HepG2 (cell line): ENCODE measurements around the gene FBP1. TPM values are rescaled to one million over a fixed set of nuclear protein-coding genes. Genes with fewer than 3 reads are reported as not detected.

ENCODE experiments used
- ATAC-seq: fragments of 200-7000 bp; cut with Tn5 transposase; 3 replicates; pipeline ENCODE4 v1.9.1; 2020; ENCODE audit warnings: mild to moderate bottlenecking, moderate library complexity
- BruUV-seq: library from RNA; stranded (reverse); fragments of 400-500 nt; replicated peaks from 2 replicates; lab custom pipeline; 2021; lab: Mats Ljungman, UMichigan
- CTCF ChIA-PET: fragments of 300-600 bp; formaldehyde crosslinking; extraction: SDS; loops from one replicate; lab custom pipeline; 2021; ENCODE audit warnings: low total read pairs, inconsistent platforms, low intra/inter-chr PET ratio; lab: Yijun Ruan, JAX
- POLR2A ChIA-PET: fragments of 350-600 bp; sonication (Branson Sonifier 250); formaldehyde crosslinking; loops from one replicate; lab custom pipeline; 2020; ENCODE audit warnings: antibody characterized with exemption, inconsistent platforms; lab: Yijun Ruan, JAX
- DNase-seq: peaks from one replicate; pipeline ENCODE4 v3.0.0-alpha.2; 2015; ENCODE audit warnings: low spot score
- FAIRE-seq: peaks from 3 replicates; lab custom pipeline; 2011; peaks lifted over from hg19 to GRCh38; lab: Jason Lieb, UNC
- H2AFZ ChIP-seq: one replicate; pipeline ENCODE4 v1.6.1; 2011; ENCODE audit warnings: low read length, inconsistent platforms
- H3K27ac ChIP-seq: fragments of 300-600 bp; 3 replicates; pipeline ENCODE4 v1.8.0; 2011; ENCODE audit warnings: mixed run types, mild to moderate bottlenecking, mixed read lengths, low read length, inconsistent platforms; ENCODE audit not compliant: insufficient read depth; ENCODE audit errors: extremely low read length
- H3K27me3 ChIP-seq, 2 experiments: fragments of 200-600 bp in 1 of 2; 2 replicates in 1 of 2; 3 replicates in 1 of 2; pipeline versions ENCODE4 v1.6.0 to v1.8.0; 2011; ENCODE audit warnings: low read length in 2 of 2, mild to moderate bottlenecking in 2 of 2, moderate library complexity in 2 of 2, inconsistent platforms in 1 of 2; ENCODE audit not compliant: insufficient read depth in 2 of 2, control insufficient read depth in 1 of 2
- H3K36me3 ChIP-seq, 2 experiments: fragments of 200-600 bp in 1 of 2; replicated peaks in 1 of 2; 2 replicates in 1 of 2; 3 replicates in 1 of 2; pipeline versions ENCODE4 v1.5.1 to v1.8.0; 2011; ENCODE audit warnings: low read length in 2 of 2, inconsistent platforms in 1 of 2; ENCODE audit not compliant: insufficient read depth in 2 of 2, control insufficient read depth in 1 of 2
- H3K4me1 ChIP-seq: 2 replicates; pipeline ENCODE4 v1.5.1; 2012; ENCODE audit warnings: low read length, inconsistent platforms; ENCODE audit not compliant: insufficient read depth
- H3K4me2 ChIP-seq: 2 replicates; pipeline ENCODE4 v1.6.0; 2011; ENCODE audit warnings: low read depth, low read length, inconsistent platforms
- H3K4me3 ChIP-seq, 3 experiments: fragments of 200-600 bp in 1 of 3; sonication (generic), shearing (Covaris generic) in 1 of 3; replicated peaks in 1 of 3; 2 replicates each; pipeline ENCODE4 v1.5.1; 2011 to 2016; ENCODE audit warnings: low read length in 3 of 3, inconsistent platforms in 2 of 3, low read depth in 2 of 3, mild to moderate bottlenecking in 2 of 3, control low read depth in 1 of 3, mixed read lengths in 1 of 3; ENCODE audit not compliant: insufficient read depth in 1 of 3
- H3K79me2 ChIP-seq: one replicate; pipeline ENCODE4 v1.6.1; 2011; ENCODE audit warnings: low read length, inconsistent platforms; ENCODE audit not compliant: insufficient read depth
- H3K9ac ChIP-seq: 2 replicates; pipeline ENCODE4 v1.6.0; 2011; ENCODE audit warnings: mild to moderate bottlenecking, low read depth, low read length, inconsistent platforms; ENCODE audit not compliant: insufficient read depth
- H3K9me3 ChIP-seq: 2 replicates; pipeline ENCODE4 v1.5.1; 2012; ENCODE audit warnings: mild to moderate bottlenecking, low read length
- H4K20me1 ChIP-seq: 2 replicates; pipeline ENCODE4 v1.6.0; 2011; ENCODE audit warnings: inconsistent platforms, mild to moderate bottlenecking, low read length, moderate library complexity; ENCODE audit not compliant: insufficient read depth
- AKAP8 ChIP-seq: sonication (generic); formaldehyde crosslinking; IDR thresholded peaks from 2 replicates; pipeline ENCODE4 v1.5.1; 2020; ENCODE audit warnings: mild to moderate bottlenecking, missing genetic modification reagents
- ETV5 ChIP-seq: IDR thresholded peaks from 2 replicates; pipeline ENCODE4 v1.6.1; 2018; ENCODE audit warnings: missing biosample characterization, missing genetic modification reagents, inconsistent platforms, borderline replicate concordance
- KDM2A ChIP-seq: sonication (generic); formaldehyde crosslinking; IDR thresholded peaks from 2 replicates; pipeline ENCODE4 v1.4.0; 2020; ENCODE audit warnings: low read depth, missing genetic modification reagents, borderline replicate concordance
- NR1H2 ChIP-seq: sonication (generic); formaldehyde crosslinking; IDR thresholded peaks from 2 replicates; pipeline ENCODE4 v1.8.1; 2022; ENCODE audit warnings: low read depth, missing genetic modification reagents, borderline replicate concordance
- PTBP1 ChIP-seq: fragments of 200-400 bp; formaldehyde crosslinking; IDR thresholded peaks from 2 replicates; pipeline ENCODE4 v1.6.1; 2018; ENCODE audit warnings: low read length, low read depth; ENCODE audit not compliant: poor library complexity, severe bottlenecking
- ZNF317 ChIP-seq: sonication (generic); formaldehyde crosslinking; IDR thresholded peaks from 2 replicates; pipeline ENCODE4 v1.5.0; 2020; ENCODE audit warnings: mild to moderate bottlenecking, missing genetic modification reagents
- ZNF589 ChIP-seq: sonication (generic); formaldehyde crosslinking; conservative IDR thresholded peaks from 2 replicates; pipeline ENCODE4 v1.8.0; 2022; ENCODE audit warnings: mild to moderate bottlenecking, moderate library complexity, missing genetic modification reagents
- ZNF816 ChIP-seq: sonication (generic); formaldehyde crosslinking; IDR thresholded peaks from 2 replicates; pipeline ENCODE4 v1.8.0; 2022; ENCODE audit warnings: missing genetic modification reagents, mild to moderate bottlenecking, borderline replicate concordance
- WGBS: methylation state at CpG from one replicate; pipeline ENCODE4 v1.1.6; 2017; ENCODE audit warnings: low lambda C conversion rate; 5-methylcytosine and 5-hydroxymethylcytosine counted together
- in situ Hi-C: cut with HindIII; loops from 2 replicates; pipeline ENCODE4 v1.10.0; 2017; ENCODE audit warnings: low pct_unique_long_range_greater_than_20kb; ENCODE audit not compliant: extremely low pct_ligation_motif_present
- intact Hi-C: fragments of 100-400 bp; cut with micrococcal nuclease; formaldehyde crosslinking; loops from one replicate; pipeline ENCODE4 v1.10.0; 2022; ENCODE audit not compliant: unreplicated experiment
- polyA plus RNA-seq, 8 experiments: library from polyadenylated mRNA; depleted of rRNA in 3 of 8; stranded (reverse) in 7 of 8; unstranded in 1 of 8; fragments of >200 nt; fragmentation: Illumina TruSeq in 4 of 8; extraction: Trizol in 4 of 8; gene quantifications; 2 replicates each; pipeline versions ENCODE4 v1.2.1 to v1.2.3, GENCODE V29; 2011 to 2016; ENCODE audit warnings: low read depth in 4 of 8, missing spikeins in 1 of 8, mixed read lengths in 1 of 8; ENCODE audit not compliant: insufficient read depth in 1 of 8
- total RNA-seq, 5 experiments: library from RNA; depleted of rRNA; stranded (reverse); fragments of >200 nt; fragmentation: Illumina TruSeq; extraction: Trizol; gene quantifications; 2 replicates each; pipeline ENCODE4 v1.2.3, GENCODE V29; 2016; ENCODE audit warnings: low read depth in 1 of 5
- TF ChIP-seq, protein P1 (sequence below): sonication (generic); formaldehyde crosslinking; conservative IDR thresholded peaks from 2 replicates; pipeline ENCODE4 v1.8.0; 2022; ENCODE audit warnings: missing genetic modification reagents
- TF ChIP-seq, protein P2 (sequence below): sonication (generic); formaldehyde crosslinking; IDR thresholded peaks from 2 replicates; pipeline ENCODE4 v1.5.1; 2020; ENCODE audit warnings: missing genetic modification reagents, mild to moderate bottlenecking, borderline replicate concordance
- TF ChIP-seq, protein P3 (sequence below), 2 experiments: sonication (generic) in 1 of 2; formaldehyde crosslinking in 1 of 2; IDR thresholded peaks; 2 replicates each; pipeline versions ENCODE4 v1.4.0 to v1.6.1; 2016 to 2020; ENCODE audit warnings: borderline replicate concordance in 1 of 2, low read depth in 1 of 2, mild to moderate bottlenecking in 1 of 2, missing genetic modification reagents in 1 of 2
- TF ChIP-seq, protein P4 (sequence below): IDR thresholded peaks from 2 replicates; pipeline ENCODE4 v1.6.1; 2018; ENCODE audit warnings: missing genetic modification reagents, mild to moderate bottlenecking, missing compliant biosample characterization

FBP1 gene
- total and polyA plus RNA-seq, 2 of the 13 experiments (the other 11 are each of a cell fraction or from before 2014, with no cell fraction given), result 0.29 to 0.53 TPM

DNA sequence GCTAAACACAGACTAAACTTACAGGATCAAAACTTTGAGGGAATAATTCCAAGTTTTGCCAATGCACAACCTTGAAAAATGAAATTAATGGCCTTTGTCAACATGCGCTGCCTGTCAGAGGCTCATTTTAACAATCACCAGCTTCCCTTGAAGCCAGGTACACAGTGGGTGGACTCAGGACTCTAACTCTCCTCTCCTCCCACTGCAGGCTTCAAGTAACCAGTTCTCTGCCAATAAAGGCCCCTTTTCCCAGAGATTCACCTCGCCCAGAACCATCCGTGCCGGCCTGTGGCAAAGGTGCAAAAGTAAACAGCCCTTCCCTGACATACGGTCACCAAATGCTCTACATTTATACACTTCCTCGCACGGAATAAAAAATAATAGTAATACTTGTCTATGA, 27.2 kb downstream of the FBP1 start:
- peak overlapping the region; percentile 23 for H2AFZ ChIP-seq
- in situ Hi-C loops, result no loop called here
- ATAC-seq, result peak; percentile 10; the same call in 1 of the 3 replicates
- H3K9me3 ChIP-seq, result no peaks in the 10 kb centered on the region
- H3K79me2 ChIP-seq, result no peaks in the 10 kb centered on the region
- WGBS, result 10% methylated on average over 7 of the region's 7 CpGs
- no peaks in the 10 kb centered on the region for H3K36me3 ChIP-seq
- no peak for FAIRE-seq
- DNase-seq, result peak; percentile 56
- H3K4me3 ChIP-seq, result peak overlapping the region in 1 of 3 experiments; percentile 37; a peak in 2 of 6 replicates
- H3K9ac ChIP-seq, result 0 out of 2 replicates have a peak overlapping the region, but pooled peaks have one; percentile 21
- peak overlapping the region; percentile 52 for H3K27ac ChIP-seq
- POLR2A ChIA-PET, result interaction anchor here (2.0 kb wide), 1 partner anchor 58 kb away, joined by 6 read pairs; the partner anchor contains the start of gene PCAT7
- no peaks in the 10 kb centered on the region for H3K27me3 ChIP-seq
- BruUV-seq, result no TSS peak
- H3K4me1 ChIP-seq, result peaks cover 53% of the 10 kb centered on the region
- intact Hi-C loops, result no loop called here
- H4K20me1 ChIP-seq, result no peaks in the 10 kb centered on the region
- CTCF ChIA-PET, result no interaction called here
- peak overlapping the region; percentile 79 for H3K4me2 ChIP-seq
- TF ChIP-seq, protein P1, sequence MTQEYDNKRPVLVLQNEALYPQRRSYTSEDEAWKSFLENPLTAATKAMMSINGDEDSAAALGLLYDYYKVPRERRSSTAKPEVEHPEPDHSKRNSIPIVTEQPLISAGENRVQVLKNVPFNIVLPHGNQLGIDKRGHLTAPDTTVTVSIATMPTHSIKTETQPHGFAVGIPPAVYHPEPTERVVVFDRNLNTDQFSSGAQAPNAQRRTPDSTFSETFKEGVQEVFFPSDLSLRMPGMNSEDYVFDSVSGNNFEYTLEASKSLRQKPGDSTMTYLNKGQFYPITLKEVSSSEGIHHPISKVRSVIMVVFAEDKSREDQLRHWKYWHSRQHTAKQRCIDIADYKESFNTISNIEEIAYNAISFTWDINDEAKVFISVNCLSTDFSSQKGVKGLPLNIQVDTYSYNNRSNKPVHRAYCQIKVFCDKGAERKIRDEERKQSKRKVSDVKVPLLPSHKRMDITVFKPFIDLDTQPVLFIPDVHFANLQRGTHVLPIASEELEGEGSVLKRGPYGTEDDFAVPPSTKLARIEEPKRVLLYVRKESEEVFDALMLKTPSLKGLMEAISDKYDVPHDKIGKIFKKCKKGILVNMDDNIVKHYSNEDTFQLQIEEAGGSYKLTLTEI (CRISPR knock-in tag), result no peak
- no peak for TF ChIP-seq ZNF589 (CRISPR knock-in tag)
- no peak for TF ChIP-seq AKAP8 (CRISPR knock-in tag)
- TF ChIP-seq, protein P2, sequence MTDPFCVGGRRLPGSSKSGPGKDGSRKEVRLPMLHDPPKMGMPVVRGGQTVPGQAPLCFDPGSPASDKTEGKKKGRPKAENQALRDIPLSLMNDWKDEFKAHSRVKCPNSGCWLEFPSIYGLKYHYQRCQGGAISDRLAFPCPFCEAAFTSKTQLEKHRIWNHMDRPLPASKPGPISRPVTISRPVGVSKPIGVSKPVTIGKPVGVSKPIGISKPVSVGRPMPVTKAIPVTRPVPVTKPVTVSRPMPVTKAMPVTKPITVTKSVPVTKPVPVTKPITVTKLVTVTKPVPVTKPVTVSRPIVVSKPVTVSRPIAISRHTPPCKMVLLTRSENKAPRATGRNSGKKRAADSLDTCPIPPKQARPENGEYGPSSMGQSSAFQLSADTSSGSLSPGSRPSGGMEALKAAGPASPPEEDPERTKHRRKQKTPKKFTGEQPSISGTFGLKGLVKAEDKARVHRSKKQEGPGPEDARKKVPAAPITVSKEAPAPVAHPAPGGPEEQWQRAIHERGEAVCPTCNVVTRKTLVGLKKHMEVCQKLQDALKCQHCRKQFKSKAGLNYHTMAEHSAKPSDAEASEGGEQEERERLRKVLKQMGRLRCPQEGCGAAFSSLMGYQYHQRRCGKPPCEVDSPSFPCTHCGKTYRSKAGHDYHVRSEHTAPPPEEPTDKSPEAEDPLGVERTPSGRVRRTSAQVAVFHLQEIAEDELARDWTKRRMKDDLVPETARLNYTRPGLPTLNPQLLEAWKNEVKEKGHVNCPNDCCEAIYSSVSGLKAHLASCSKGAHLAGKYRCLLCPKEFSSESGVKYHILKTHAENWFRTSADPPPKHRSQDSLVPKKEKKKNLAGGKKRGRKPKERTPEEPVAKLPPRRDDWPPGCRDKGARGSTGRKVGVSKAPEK (CRISPR knock-in tag), result no peak
- TF ChIP-seq ZNF317 (CRISPR knock-in tag), result no peak
- no peak for TF ChIP-seq KDM2A
- no peak for TF ChIP-seq ETV5 (CRISPR knock-in tag)
- TF ChIP-seq PTBP1, result no peak
- no peak for TF ChIP-seq ZNF816 (CRISPR knock-in tag)
- TF ChIP-seq, protein P3, sequence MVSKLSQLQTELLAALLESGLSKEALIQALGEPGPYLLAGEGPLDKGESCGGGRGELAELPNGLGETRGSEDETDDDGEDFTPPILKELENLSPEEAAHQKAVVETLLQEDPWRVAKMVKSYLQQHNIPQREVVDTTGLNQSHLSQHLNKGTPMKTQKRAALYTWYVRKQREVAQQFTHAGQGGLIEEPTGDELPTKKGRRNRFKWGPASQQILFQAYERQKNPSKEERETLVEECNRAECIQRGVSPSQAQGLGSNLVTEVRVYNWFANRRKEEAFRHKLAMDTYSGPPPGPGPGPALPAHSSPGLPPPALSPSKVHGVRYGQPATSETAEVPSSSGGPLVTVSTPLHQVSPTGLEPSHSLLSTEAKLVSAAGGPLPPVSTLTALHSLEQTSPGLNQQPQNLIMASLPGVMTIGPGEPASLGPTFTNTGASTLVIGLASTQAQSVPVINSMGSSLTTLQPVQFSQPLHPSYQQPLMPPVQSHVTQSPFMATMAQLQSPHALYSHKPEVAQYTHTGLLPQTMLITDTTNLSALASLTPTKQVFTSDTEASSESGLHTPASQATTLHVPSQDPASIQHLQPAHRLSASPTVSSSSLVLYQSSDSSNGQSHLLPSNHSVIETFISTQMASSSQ (IDR thresholded peaks at IDR 0.05; ENCODE audit: low read depth), result no peak
- TF ChIP-seq, protein P3 (CRISPR knock-in tag; IDR thresholded peaks at IDR 0.05; ENCODE audit: borderline replicate concordance), result no peak
- TF ChIP-seq, protein P4, sequence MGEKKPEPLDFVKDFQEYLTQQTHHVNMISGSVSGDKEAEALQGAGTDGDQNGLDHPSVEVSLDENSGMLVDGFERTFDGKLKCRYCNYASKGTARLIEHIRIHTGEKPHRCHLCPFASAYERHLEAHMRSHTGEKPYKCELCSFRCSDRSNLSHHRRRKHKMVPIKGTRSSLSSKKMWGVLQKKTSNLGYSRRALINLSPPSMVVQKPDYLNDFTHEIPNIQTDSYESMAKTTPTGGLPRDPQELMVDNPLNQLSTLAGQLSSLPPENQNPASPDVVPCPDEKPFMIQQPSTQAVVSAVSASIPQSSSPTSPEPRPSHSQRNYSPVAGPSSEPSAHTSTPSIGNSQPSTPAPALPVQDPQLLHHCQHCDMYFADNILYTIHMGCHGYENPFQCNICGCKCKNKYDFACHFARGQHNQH (CRISPR knock-in tag), result no peak
- TF ChIP-seq NR1H2 (CRISPR knock-in tag), result no peak
